ENCODE data around the gene FAM114A1.

Gene FAM114A1
- 0.36 to 0.74 reads per million in 2 donors for total RNA-seq

GRCh38 chr4:38867478-38868058, at the start of gene FAM114A1:
Gene FAM114A1 (plus strand): TSS chr4:38867806. CDS start chr4:38878079, 10,273 bp downstream.
- DNase-seq, result peak; percentile 10

- DNase-seq, result no peak
These were observed 49.1 kb upstream of the FAM114A1 start for GRCh38 chr4:38818441-38818976.

GRCh38 chr4:38819569-38819968, 48.0 kb upstream of the FAM114A1 start:
- DNase-seq, result no peak

- no peak for DNase-seq
These were observed 47.1 kb upstream of the FAM114A1 start for GRCh38 chr4:38820329-38821061.

DNA sequence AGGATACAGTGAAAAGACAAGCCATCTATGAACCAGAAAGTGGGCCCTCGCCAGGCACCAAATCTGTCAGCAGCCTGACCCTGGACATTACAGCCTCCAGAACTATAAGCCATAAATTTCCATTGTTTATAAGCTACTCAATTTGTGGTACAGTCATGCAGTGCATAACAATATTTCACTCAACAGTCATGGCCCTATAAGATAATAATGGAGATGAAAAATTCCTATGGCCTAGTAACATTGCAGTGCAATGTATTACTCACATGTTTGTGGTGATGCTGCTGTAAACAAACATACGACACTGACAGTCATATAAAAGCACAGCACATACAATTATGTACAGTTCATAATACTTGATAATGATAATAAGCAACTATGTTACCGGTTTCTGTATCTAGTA, 45.9 kb upstream of the FAM114A1 start:
- no peak for DNase-seq

GRCh38 chr4:38822748-38823303, 44.8 kb upstream of the FAM114A1 start:
- no peak for DNase-seq

- DNase-seq, result no peak
These were observed 43.8 kb upstream of the FAM114A1 start for GRCh38 chr4:38823766-38824165.

- no peak for DNase-seq
These were observed 38.4 kb upstream of the FAM114A1 start for GRCh38 chr4:38829237-38829636.

DNA sequence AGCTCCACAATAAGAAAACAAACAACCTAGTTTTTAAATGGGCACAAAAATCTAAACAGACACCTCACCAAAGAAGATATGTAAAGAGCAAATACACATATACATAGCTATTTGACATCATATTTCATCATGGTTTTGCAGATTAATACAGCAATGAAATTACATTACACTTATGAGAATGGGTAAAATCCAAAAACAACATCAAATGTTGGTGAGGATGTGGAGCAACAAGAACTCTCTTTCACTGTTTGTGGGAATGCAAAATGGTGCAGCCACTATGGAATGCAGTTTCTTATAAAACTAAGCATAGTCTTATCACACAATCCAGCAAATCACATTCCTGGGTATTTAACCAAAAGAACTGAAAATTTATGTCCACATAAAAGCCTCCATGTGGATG, 36.0 kb upstream of the FAM114A1 start:
- no peak for DNase-seq

DNA sequence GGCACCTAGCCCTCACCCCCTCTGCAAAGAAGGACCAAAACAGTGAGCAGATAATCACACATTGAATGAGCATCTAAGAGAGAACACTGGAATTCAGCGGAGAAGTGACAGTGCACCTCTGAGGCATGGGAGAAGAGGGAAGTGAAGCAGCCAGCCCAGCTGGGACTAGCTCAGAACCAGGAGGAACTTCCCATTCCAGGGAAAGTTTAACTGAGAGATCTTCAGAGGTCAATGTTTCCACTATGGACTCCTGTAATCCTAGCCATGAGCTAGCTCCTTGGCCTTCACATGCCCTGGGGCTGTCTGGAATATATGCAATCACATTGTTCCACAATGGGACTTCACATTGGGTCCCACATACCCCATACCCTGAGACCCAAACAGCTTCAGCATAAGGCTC, 35.4 kb upstream of the FAM114A1 start:
- DNase-seq, result no peak

DNA sequence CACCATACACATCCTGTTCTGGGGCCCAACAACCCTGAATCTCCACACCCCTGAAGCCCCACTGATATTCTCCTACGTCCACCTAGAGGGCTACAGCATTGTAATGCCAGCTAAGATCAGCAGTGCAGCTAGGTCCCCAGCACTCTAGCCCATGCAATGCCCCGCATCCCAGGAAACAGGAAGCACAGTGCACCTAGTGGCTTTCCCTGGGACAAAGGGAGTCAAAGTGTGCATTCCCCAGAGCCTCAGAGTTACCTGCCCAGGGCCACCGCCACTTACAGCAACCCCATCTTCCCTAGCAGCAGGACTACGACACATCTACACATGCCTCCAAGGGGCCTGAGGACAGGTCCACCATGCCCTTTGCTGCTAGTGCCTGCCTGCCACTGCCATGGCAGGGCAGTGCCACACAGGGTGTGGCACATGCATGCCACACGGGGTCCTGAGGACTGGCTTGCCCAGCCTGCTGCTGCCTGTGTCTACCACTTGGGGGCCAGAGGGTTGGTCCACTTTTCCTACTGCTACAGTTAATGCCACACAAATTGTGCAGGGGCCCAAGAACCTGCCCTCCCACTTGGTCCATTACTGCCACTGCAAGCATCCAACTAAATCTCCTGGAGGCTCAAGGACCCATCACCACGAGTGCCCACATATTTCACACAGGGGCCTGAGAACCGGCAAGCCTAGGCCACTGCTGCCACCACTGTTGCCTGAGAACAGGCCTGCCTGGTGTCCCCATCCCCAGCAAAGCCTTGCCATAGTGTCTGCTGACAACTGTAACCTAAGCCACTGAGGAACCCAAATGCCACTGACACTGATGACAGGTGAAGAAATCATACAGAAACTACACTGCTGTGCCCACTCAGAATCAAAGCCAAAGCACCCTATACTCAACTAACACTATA, 34.7 kb upstream of the FAM114A1 start:
- no peak for DNase-seq

DNA sequence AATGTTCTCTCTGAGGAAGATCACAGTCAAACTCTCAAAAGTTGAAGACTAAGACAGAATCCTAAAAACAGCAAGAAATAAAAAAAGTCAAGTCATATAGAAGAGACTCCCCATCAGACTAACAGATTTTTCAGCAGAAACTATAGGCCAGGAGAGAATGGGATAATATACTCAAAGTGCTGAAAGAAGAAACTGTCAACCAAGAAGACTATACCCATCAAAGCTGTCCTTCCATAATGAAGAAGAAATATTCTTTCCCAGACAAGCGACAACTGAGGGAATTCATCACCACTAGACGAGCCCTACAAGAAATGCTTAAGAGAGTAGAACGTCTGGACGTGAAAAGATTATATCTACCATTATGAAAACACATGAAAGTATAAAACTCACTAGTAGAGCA, 33.0 kb upstream of the FAM114A1 start:
- DNase-seq, result no peak

DNA sequence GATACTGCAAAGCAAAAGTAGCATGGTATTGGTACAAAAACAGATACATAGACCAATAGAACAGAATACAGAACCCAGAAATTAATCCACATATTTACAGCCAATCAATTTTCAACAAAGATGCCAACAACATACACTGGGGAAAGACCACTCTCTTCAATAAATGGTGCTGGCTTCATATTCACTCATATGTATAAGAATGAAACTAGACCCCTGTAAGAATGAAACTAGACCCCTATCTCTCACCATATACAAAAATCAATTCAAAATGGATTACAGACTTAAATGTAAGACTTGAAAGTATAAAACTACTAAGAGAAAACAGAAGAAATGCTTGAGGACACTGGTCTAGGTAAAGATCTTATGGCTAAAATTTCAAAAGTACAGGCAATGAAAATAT, 30.3 kb upstream of the FAM114A1 start:
- DNase-seq, result no peak

- DNase-seq, result no peak
These were observed 29.8 kb upstream of the FAM114A1 start for GRCh38 chr4:38837849-38838248.

DNA sequence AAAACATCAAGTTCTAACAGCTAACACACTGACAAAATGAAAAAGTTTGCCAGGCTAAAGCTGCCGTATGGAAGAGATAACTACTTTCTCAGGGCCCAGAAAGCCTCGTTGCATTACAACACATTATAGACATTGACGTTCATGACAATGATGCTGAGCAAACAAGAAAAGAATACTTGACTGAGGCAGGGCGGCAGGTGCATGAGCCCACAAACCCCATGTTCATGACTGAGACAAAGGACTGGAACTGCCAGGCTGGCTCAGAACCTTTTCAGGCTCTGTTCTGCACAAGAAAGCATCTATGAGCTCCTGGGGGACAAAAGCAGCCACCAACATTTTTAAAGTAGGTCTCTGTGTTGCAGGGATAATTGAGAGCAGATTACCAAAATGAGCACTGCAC, 24.6 kb upstream of the FAM114A1 start:
- DNase-seq, result no peak

DNA sequence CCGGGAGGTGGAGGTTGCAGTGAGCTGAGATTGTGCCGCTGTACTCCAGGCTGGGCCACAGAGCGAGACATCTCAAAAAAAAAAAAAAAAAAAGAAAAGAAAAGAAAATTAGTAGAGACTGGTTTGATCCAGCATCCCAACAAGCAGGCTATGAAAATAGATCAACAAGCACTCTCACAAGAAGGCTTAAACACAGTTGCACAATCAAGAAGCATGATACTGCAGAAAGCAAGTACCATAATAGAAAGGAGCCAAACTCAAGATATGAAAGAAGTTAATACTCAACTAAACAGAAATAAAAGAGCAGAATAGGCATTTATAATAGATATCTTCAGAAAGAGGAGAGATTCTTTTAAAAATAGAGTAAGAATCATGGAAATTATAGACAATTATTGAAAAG, 21.6 kb upstream of the FAM114A1 start:
- DNase-seq, result no peak

- DNase-seq, result no peak
These were observed 12.1 kb upstream of the FAM114A1 start for GRCh38 chr4:38855466-38855865.

DNA sequence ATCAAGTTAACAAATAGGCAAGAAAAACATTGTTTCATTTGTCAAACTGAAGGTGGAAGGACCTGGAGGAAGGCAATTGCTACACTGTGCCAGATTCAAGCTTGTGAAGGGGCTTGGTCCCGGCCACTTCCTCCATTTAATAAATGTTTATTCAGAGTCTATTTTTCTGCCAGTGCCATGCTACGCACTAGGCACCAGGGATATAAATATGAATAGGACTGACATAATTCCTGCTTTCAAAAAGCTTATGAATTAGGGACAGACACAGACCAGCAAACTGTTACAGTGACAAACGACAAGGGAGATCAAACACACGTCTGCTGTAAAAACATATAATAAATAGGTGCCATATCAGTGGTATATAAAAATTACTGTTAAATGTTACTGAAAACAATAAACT, 11.6 kb upstream of the FAM114A1 start:
- DNase-seq, result no peak

DNA sequence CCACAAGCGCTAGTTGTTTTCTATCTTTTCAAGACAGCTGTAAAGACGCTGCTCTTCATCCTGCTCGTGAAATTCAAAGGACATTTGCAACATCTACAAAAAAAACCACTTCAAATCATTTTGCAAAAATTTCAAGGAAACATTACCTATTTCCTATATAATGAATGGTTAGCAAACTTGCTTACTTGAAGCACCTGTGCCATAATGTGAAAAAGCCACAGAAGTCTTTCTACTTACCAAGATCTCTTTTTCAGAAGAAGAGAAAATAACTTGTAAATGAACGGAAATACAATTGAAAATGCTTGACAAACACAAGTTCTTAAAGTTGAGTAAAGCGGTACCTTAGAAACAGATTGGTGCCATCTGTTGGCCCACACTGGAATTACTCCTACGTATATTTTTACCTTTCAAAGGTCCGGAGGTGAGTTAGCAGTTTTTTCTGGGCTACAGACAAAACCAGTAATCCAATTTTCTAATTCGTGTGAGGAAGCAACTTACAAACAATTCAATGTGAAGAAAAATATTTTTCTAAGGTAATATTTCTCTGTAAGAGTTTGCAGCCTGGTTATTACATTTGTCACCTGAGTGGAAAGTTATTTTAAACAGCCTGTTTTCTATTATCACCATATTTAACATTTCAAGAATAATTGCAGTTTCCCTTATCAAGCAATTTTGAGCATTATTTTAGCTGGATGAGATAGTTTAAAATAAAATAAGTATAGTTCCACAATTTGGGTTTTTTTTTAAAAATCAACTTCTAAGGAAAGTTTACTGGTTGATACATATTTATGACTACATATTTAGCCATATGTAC, 10.9 kb upstream of the FAM114A1 start, which contains the start of gene TLR6:
Gene TLR6, minus strand, starts transcription at position 294 of the 814 bp plus-strand sequence. CDS start 27,344 bp downstream, outside the sequence.
- DNase-seq, result no peak

- DNase-seq, result no peak
These were observed 10.1 kb upstream of the FAM114A1 start for GRCh38 chr4:38857354-38858096.

GRCh38 chr4:38858097-38858420, 9.5 kb upstream of the FAM114A1 start:
- no peak for DNase-seq
